HG02852 (cell line): ENCODE measurements around the gene OCIAD2.
"Not testable (repeated sequence)": the region's sequence is repeated elsewhere in the genome, so short reads cannot be mapped to it uniquely, and the experiment has no call there.

Experiments
- ATAC-seq: cut with Tn5 transposase; IDR thresholded peaks from one replicate; pipeline ENCODE4 v1.9.1; 2021; ENCODE audit warnings: mild to moderate bottlenecking, moderate library complexity; ENCODE audit not compliant: unreplicated experiment

OCIAD2 gene

GRCh38 chr4:48907706-48908477 is 1.3 kb upstream of the OCIAD2 start:
- ATAC-seq: no peak

GRCh38 chr4:48905363-48906015 is 1.1 kb downstream of the OCIAD2 start:
- no peak for ATAC-seq

DNA sequence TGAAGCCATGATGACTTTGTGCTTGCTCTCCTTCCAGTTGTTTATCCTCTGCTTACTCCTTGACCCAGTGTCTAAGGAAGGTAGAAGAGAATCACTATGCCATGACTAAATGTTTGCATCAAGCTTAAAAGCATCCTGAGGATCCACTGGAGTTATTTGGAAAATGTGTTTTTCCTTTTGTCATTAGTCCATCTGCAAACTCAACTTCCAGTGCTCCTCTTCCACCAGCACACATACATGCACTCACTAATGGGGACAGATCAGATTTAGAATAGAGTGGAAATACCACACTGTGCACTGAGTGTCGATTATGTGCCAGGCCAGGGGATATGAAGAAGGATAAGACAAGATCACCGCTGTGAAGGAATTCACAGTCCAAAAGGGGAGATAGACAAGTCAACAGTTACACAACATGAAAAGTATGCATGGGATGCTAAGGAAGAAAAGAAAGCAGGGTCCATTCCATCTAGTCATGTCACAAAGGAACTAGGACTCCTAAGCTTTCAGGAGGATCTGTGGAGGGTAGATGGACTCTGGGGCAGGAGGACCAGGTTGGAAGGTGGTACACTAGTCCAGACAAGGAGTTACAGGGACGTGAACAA is 1.9 kb downstream of the OCIAD2 start:
- ATAC-seq: no peak

DNA sequence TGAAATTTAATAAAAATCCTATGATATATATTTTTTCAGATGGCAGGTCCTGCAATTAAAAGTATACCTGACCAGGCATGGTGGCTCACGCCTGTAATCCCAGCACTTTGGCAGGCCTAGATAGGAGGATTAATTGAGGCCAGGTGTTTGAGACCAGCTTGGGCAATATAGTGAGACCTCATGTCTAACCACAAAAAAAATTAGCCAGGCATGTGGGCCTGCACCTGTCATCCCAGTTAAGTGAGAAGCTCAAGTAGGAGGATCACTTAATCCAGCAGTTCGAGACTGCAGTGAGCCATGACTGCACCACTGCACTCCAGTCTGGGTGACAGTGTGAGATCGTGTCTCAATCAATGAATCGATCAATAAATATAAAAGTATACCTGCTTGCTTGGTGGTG is 2.5 kb downstream of the OCIAD2 start:
- ATAC-seq: no peak

- ATAC-seq: no peak
Observed at GRCh38 chr4:48902266-48902665, 4.3 kb downstream of the OCIAD2 start.

- no peak for ATAC-seq
Observed at GRCh38 chr4:48901196-48901595, 5.4 kb downstream of the OCIAD2 start.

DNA sequence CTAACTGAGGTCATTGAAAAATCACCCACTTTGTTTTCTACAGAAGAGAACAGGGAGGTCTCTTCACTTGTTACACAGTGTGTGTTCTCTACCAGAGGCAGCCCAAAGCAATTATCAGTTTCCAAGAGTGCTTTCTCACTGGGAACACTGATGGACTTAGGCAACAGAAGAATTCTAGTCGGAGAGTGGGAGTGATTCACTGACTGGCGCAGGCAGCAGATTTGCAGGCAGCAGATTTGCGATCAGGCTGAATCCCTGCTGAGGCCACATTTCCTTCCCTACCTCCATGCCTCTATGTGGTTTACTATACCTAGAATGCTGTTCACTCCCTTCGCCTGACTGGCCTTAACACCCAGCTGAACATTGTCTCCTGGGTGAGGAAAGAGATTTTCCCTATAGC is 6.6 kb downstream of the OCIAD2 start:
- no peak for ATAC-seq

GRCh38 chr4:48899432-48899749 is 7.2 kb downstream of the OCIAD2 start:
- ATAC-seq: peak; percentile 26

DNA sequence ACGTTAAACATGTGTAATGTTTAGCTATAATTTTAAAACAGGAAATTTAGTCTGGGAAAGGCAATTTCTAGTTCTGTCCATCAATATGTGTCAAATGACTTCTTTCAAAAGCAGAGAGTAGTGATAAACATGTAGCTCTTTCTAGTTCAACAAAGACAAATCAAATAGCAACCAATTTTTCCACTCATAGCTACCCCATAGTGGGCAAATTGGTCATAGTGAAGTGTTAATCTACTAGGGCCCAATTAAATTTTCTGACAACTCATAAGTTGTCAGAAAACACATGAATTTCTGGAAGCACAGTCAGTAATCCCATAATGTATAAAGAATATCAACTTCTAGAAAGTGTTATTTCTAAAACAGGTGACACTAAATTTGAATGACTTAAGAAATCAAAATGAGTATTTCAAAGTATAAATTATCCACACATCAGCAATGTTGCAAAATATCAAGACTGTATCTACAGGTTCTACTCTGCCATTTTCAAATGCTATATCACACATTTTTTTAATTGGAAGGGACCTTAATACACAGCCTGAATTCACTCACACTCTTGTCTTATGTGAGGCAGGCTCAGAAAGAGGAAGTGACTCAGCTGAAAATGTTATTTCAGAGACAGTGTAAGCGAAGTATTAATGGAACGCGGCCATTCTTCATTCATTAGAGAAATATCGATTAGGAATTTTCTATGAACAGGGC is 7.7 kb downstream of the OCIAD2 start:
- peak; percentile 75 for ATAC-seq

DNA sequence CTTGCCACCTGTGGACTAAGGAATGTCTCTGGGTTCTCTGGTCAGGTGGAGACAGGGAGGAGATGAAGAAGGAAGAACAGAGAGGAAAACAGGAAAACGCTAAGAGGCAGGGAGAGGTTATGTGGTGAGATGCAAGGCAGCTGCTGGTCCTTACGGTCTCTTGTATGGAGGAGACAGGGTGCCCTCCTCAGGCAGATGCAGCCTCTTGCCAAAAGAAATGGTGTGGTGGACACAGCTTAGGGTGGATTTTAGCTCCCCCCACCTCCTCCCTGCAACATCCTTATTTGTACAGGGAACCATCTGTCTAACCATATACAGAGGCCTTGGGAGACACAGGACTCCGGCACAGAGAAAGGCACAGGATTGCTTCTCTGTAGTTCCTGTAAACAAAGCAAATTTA is 9.7 kb downstream of the OCIAD2 start:
- ATAC-seq: no peak

DNA sequence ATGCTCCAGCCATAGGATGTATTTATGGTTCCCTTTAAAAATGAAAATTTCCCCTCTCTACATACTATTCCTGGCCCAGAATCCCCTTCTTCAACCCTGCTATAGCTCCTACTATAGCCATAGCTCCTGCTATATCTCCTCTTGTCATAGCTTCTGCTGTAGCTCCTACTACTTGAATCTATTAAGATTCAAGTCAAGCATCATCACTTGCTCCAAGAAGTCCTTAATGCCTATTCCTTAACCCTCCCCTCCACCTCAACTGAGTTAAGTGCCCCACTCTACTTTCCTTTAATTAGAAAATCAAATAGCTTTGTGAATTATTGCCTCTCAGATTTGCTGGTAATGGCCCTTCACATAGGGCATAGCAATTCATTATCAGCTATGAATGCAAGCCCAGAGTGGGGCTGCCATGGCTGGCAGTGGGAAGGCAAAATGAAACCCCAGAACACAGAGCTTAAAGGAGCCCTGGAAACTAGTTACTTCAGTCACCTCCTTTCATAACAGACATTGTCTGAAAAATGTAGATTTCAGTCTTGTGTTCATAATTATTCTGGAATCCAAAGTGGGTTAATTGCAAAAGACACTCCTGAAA is 15.4 kb downstream of the OCIAD2 start:
- ATAC-seq: no peak

DNA sequence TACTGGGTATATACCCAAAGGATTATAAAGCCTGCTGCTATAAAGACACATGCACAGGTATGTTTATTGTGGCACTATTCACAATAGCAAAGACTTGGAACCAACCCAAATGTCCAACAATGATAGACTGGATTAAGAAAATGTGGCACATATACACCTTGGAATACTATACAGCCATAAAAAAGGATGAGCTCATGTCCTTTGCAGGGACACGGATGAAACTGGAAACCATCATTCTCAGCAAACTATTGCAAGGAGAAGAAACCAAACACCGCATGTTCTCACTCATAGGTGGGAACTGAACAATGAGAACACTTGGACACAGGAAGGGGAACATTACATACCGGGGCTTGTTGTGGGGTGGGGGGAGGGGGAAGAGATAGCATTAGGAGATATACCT is 16.8 kb downstream of the OCIAD2 start:
- ATAC-seq: not testable (repeated sequence)

DNA sequence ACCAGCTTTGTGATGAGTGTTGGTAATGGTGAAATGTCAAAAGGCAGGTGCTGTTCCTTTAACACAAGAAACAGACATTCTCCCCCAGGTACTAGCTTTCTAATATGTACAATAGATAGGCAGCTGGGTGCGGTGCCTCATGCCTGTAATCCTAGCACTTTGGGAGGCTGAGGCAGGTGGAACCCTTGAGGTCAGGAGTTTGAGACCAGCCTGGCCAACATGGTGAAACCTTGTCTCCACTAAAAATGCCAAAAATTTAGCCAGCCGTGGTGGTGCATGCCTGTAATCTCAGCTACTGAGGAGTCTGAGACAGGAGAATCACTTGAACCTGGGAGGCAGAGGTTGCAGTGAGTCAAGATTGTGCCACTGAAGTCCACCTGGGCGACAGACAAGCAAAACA is 24.9 kb downstream of the OCIAD2 start:
- ATAC-seq: not testable (repeated sequence)

- ATAC-seq: no peak
Observed at GRCh38 chr4:48879561-48880442, 26.8 kb downstream of the OCIAD2 start.

DNA sequence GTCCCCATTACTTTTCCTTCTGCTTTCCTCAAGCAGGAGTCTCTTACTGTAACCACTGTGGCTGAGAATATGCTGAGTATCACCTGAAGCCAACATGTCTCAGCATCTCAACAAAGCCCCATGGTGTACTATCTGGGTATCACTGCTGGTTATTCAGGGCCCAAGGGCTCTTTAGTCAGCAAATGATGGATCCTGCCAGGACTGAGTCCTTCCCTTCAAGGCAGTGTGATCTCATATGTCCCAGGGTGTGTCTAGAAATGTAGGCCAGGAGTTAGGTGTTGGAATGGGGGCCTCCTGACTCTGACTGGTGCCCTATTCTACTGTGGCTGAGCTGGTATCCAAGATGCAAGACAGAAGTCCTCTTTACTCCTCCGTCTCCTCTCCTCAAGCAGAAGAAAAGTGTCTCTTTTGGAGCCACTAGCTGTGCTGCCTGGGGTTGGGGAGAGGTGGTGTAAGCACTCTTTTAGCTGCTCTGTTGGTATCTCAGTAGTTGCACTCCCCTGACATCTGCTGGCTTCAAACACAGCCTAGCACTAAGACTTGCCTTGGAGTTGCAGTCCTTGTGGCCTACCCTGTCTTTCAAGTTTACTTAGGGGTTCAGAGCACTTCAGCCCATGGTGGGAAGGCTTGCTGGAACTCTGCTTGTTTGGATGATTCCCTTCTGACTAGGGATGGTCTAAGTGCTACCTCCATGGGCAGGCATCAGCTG is 28.6 kb downstream of the OCIAD2 start:
- ATAC-seq: no peak

- ATAC-seq: not testable (repeated sequence)
Observed at GRCh38 chr4:48864696-48865095, 41.9 kb downstream of the OCIAD2 start.

- no peak for ATAC-seq
Observed at GRCh38 chr4:48863728-48864127, 42.8 kb downstream of the OCIAD2 start.

GRCh38 chr4:48862661-48863060 is 43.9 kb downstream of the OCIAD2 start:
- ATAC-seq: no peak

- no peak for ATAC-seq
Observed at GRCh38 chr4:48862038-48862437, 44.5 kb downstream of the OCIAD2 start.

DNA sequence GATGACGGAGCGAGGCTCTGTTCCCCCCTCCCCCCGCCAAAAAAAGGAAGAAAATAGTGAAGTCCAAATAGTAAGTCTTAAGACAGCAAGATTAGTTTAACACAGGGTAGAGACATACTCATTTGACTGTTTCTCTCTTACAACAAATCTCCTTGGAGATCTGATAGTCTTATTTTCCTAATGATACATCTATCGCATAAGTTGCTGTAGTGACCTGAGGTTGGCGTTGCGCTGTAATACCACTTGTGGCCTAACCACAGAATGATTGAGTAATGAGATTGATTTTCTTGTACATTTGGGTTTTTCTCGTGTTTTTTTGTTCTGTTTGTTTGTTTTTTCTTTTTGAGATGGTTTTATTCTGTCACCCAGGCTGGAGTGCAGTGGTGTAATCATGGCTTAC is 48.4 kb downstream of the OCIAD2 start:
- ATAC-seq: no peak
